PC-9 (cell line): ENCODE data around the gene UROS.

ENCODE experiments used
- EZH2 ChIP-seq: fragments of 200-600 bp; sonication (generic); IDR thresholded peaks from 2 replicates; pipeline ENCODE4 v1.8.0; 2017; ENCODE audit warnings: antibody characterized with exemption, low read depth
- TF ChIP-seq, protein P1 (sequence below): fragments of 200-600 bp; sonication (generic); conservative IDR thresholded peaks from 2 replicates; pipeline ENCODE4 v1.6.1; 2017; ENCODE audit warnings: mixed run types, antibody characterized with exemption, mild to moderate bottlenecking, moderate library complexity

DNA sequence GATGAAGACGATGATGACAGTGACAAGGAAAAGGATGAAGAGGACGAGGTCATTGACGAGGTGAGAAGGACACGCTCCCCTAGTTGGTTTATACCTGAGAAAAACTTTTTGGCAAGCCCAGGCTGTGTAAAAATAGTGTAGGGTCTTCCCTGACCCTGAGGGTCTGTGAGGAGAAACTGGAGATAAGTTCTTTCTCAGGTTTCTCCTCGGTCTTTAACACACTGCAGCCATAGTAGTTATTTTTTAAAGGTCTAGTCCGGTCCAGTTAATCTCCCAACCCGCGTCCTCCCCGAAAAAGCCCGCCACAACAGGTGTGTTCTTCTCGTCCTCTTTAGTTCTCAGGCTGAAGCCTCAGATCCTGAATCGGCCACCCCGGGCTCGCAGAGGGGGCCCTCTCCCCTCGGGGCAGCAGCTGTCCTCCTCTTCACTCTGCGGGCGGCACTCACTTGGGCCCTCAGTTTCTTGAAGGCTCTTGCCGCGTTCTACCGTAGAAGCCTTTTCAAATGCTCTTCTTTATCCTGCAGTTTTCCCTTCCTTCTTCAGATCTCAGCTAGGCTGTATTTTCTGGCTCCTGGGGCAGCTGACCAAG is 699 bp upstream of the UROS start:
- no peak for TF ChIP-seq EZH2
- TF ChIP-seq, protein P1, sequence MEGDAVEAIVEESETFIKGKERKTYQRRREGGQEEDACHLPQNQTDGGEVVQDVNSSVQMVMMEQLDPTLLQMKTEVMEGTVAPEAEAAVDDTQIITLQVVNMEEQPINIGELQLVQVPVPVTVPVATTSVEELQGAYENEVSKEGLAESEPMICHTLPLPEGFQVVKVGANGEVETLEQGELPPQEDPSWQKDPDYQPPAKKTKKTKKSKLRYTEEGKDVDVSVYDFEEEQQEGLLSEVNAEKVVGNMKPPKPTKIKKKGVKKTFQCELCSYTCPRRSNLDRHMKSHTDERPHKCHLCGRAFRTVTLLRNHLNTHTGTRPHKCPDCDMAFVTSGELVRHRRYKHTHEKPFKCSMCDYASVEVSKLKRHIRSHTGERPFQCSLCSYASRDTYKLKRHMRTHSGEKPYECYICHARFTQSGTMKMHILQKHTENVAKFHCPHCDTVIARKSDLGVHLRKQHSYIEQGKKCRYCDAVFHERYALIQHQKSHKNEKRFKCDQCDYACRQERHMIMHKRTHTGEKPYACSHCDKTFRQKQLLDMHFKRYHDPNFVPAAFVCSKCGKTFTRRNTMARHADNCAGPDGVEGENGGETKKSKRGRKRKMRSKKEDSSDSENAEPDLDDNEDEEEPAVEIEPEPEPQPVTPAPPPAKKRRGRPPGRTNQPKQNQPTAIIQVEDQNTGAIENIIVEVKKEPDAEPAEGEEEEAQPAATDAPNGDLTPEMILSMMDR = no peak
